NOMO-1 (cell line): ENCODE results near the gene STKLD1.
"Not testable (repeated sequence)": the region's sequence is repeated elsewhere in the genome, so short reads cannot be mapped to it uniquely, and the experiment has no call there.

Experiments
- DNase-seq, 2 experiments: peaks; one replicate each; lab custom pipeline; 2025; ENCODE audit not compliant: unreplicated experiment in 2 of 2; lab: John Stamatoyannopoulos, UW

STKLD1 gene

GRCh38 chr9:133360400-133361393 lies 15.5 kb upstream of the STKLD1 start:
- no peak for DNase-seq

DNA sequence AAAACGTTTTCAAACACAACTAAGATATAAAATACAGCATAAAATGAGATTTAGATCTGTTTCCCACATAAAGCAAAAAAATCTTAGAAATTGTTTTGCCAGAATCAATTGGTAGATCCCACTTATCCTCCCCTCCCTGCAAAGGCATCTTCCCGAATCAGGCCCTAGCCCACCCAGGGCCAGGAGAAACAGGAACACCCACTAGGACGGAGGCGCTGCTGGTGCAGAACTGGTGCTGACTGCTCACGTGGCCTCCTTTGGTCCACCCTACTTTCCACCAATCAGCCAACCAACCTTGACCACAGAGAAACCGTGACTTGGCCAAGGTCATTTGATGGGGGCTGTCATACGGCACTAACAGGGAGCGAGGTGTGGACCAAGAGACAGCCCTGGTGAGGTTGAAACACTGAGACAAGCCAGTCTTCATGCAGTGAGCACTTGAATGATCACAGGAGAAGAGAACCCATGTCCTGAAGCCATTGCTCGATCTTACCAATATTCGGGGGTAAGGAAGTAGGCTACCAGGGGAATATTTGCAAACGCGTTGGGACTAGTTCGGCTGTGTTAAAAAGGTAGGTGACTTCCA lies 14.6 kb upstream of the STKLD1 start:
- no peak for DNase-seq

- DNase-seq, result no peak
These were observed 13.7 kb upstream of the STKLD1 start for GRCh38 chr9:133362359-133363044.

- DNase-seq, result no peak
These were observed 9.7 kb upstream of the STKLD1 start for GRCh38 chr9:133366435-133366834.

- no peak for DNase-seq
These were observed 8.9 kb upstream of the STKLD1 start for GRCh38 chr9:133367221-133367620.

- no peak for DNase-seq
These were observed 8.4 kb upstream of the STKLD1 start for GRCh38 chr9:133367778-133368177.

- no peak for DNase-seq
These were observed 7.8 kb upstream of the STKLD1 start for GRCh38 chr9:133368249-133368881.

GRCh38 chr9:133369422-133369821 lies 6.7 kb upstream of the STKLD1 start:
- DNase-seq, result no peak

DNA sequence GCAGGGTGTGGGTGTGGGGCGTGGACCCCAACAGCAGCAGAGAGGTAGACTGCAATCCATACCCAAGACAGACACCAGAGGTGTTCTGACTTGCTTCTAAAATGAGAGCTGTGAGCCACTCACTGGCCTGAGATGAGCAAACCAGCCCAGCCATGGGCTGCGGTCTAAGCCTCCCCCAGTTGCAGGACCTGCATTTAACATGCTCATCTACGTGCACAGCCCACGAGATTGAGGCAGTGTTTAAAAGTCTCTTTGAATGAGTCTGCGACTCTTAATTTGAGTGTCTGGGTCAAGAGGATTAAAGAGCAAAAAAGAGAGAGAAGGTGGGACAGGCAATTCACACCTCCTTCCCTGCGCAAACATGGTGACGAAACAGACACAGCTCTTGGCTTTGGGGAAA lies 6.2 kb upstream of the STKLD1 start:
- DNase-seq, result no peak

- no peak for DNase-seq
These were observed 5.5 kb upstream of the STKLD1 start for GRCh38 chr9:133370685-133371084.

DNA sequence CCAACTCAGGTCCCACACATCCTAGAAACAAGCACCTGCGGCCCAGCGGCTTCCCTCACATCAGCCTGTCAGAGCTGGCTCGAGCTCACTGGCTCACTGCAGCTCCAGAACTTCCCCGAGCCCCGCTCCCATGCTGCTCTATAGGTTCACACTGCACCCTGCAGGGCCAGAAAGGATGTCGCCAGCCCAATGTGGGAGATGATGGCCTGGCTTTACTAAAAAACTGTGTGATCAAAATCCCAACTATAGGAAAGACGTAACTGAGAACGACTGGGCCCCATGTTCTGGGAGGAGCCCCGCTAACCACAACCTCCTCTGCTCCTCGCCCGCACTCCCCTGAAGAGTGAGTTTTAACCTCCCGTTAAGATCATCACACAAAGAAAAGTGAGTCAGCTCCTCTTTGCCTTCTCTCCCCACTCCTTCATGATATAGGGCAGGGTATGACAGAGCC lies 4.9 kb upstream of the STKLD1 start:
- DNase-seq, result no peak

DNA sequence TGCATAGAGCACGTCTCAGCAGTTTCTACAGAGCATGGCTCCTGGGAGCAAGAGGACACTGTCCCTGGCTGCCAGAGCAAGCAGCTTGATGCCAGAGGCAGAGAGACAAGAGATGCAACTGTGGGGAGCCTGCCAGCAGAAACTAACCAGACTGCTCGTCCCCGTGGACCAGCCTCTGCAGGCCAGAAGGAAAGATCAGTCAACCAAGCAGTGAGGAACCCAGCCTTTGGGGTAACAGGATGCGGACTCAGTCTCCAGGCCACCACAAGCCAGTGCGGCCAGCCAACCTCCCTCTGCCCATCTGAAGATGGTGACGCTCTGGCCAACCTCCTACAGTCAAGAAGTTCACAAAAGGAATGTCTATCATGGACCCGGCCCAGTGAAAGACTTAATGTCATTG lies 4.0 kb upstream of the STKLD1 start:
- no peak for DNase-seq

- DNase-seq, result peak; percentile 34 to 58
These were observed 1.5 kb upstream of the STKLD1 start for GRCh38 chr9:133374612-133375115.

- peak in 1 of 2 experiments; percentile 47 for DNase-seq
These were observed 946 bp upstream of the STKLD1 start for GRCh38 chr9:133375116-133375723.

GRCh38 chr9:133377280-133377679 lies 1.1 kb downstream of the STKLD1 start:
- not testable (repeated sequence) for DNase-seq

GRCh38 chr9:133377721-133378216 lies 1.6 kb downstream of the STKLD1 start:
- no peak for DNase-seq

GRCh38 chr9:133378408-133378962 lies 2.3 kb downstream of the STKLD1 start:
- no peak for DNase-seq

- no peak for DNase-seq
These were observed 3.3 kb downstream of the STKLD1 start for GRCh38 chr9:133379153-133380086.

DNA sequence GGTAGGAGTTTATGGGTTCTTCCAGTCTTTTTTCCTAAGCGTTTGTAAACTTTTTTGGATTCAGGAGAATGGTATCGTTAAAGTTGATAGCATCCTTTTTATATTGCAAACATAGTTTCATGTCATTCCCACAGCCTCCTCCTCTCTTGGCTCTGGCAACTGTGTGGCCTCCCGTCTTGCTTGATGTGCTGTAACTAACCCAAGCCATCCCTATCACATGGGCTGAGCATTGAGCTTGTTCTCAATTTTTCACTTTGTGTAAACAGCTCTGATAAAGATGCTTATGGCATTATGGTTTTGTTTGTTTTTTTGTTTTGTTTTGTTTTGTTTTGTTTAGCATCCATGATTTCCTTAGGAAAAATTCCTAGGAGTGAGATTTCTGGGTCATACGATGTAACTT lies 4.6 kb downstream of the STKLD1 start:
- DNase-seq, result no peak
